Neural crest cell (in vitro differentiated cells): ENCODE results near the gene KCNQ4. TPM values are rescaled to one million over a fixed set of nuclear protein-coding genes. Genes with fewer than 3 reads are reported as not detected.

Experiments
- DNase-seq: peaks from one replicate; pipeline ENCODE4 v3.0.0; 2021; ENCODE audit warnings: low read depth, mixed read lengths, low spot score
- H3K27ac Mint-ChIP-seq: one replicate; pipeline ENCODE4 v1.8.0; 2021; ENCODE audit warnings: mild to moderate bottlenecking, mixed read lengths; ENCODE audit not compliant: unreplicated experiment
- H3K27me3 Mint-ChIP-seq: 2 replicates; pipeline ENCODE4 v1.8.0; 2021; ENCODE audit warnings: low read depth, mild to moderate bottlenecking, mixed read lengths
- H3K36me3 Mint-ChIP-seq: 2 replicates; pipeline ENCODE4 v1.8.0; 2021; ENCODE audit warnings: low read depth, mild to moderate bottlenecking, mixed read lengths
- H3K4me1 Mint-ChIP-seq: 2 replicates; pipeline ENCODE4 v1.8.0; 2021; ENCODE audit warnings: mixed read lengths
- H3K4me3 Mint-ChIP-seq: one replicate; pipeline ENCODE4 v1.8.0; 2021; ENCODE audit warnings: mild to moderate bottlenecking, mixed read lengths
- H3K9me3 Mint-ChIP-seq: 2 replicates; pipeline ENCODE4 v1.8.0; 2021; ENCODE audit warnings: mixed read lengths
- CTCF ChIP-seq: fragments of 200-600 bp; sonication (generic); conservative IDR thresholded peaks from 2 replicates; pipeline ENCODE4 v1.5.0; 2021; ENCODE audit warnings: antibody characterized with exemption, mild to moderate bottlenecking
- total RNA-seq: library from RNA; stranded (reverse); gene quantifications from 2 replicates; pipeline ENCODE4 v1.2.1, GENCODE V29; 2021

KCNQ4 gene
- total RNA-seq, 1 donor from 2014 or later, result 0.89 TPM

- TF ChIP-seq CTCF, result no peak
- H3K4me1 Mint-ChIP-seq, result peaks cover 21% of the 10 kb centered on the region
- H3K36me3 Mint-ChIP-seq, result no peaks in the 10 kb centered on the region
- H3K9me3 Mint-ChIP-seq, result no peaks in the 10 kb centered on the region
- peak overlapping the region; percentile 58 for H3K27ac Mint-ChIP-seq
- DNase-seq, result no peak
- H3K4me3 Mint-ChIP-seq, result no peak overlapping the region
- H3K27me3 Mint-ChIP-seq, result no peaks in the 10 kb centered on the region
Measured at GRCh38 chr1:40829631-40830245, 46.2 kb downstream of the KCNQ4 start.

GRCh38 chr1:40830419-40830943 is 46.9 kb downstream of the KCNQ4 start:
- no peak for DNase-seq
- Mint-ChIP-seq H3K27ac (no peak overlapping the region), H3K4me1 (peaks cover 13% of the 10 kb centered on the region), H3K27me3 (no peaks in the 10 kb centered on the region), H3K36me3 (no peaks in the 10 kb centered on the region), H3K9me3 (no peaks in the 10 kb centered on the region), H3K4me3 (no peak overlapping the region)
- TF ChIP-seq CTCF, result no peak

GRCh38 chr1:40831001-40831732 is 47.6 kb downstream of the KCNQ4 start:
- H3K27me3 Mint-ChIP-seq, result no peaks in the 10 kb centered on the region
- no peaks in the 10 kb centered on the region for H3K9me3 Mint-ChIP-seq
- no peaks in the 10 kb centered on the region for H3K36me3 Mint-ChIP-seq
- H3K27ac Mint-ChIP-seq, result no peak overlapping the region
- H3K4me1 Mint-ChIP-seq, result peaks cover 9% of the 10 kb centered on the region
- H3K4me3 Mint-ChIP-seq, result no peak overlapping the region
- DNase-seq, result no peak
- no peak for TF ChIP-seq CTCF

GRCh38 chr1:40833979-40834378 is 50.4 kb downstream of the KCNQ4 start:
- DNase-seq, result no peak
- Mint-ChIP-seq H3K27ac (no peak overlapping the region), H3K36me3 (no peaks in the 10 kb centered on the region), H3K4me3 (no peak overlapping the region), H3K27me3 (no peaks in the 10 kb centered on the region), H3K9me3 (no peaks in the 10 kb centered on the region), H3K4me1 (no peaks in the 10 kb centered on the region)
- no peak for TF ChIP-seq CTCF

GRCh38 chr1:40834968-40835545 is 51.5 kb downstream of the KCNQ4 start:
- no peak overlapping the region for H3K4me3 Mint-ChIP-seq
- no peaks in the 10 kb centered on the region for H3K4me1 Mint-ChIP-seq
- TF ChIP-seq CTCF, result no peak
- H3K27ac Mint-ChIP-seq, result no peak overlapping the region
- no peaks in the 10 kb centered on the region for H3K27me3 Mint-ChIP-seq
- no peak for DNase-seq
- no peaks in the 10 kb centered on the region for H3K9me3 Mint-ChIP-seq
- H3K36me3 Mint-ChIP-seq, result no peaks in the 10 kb centered on the region
